HEK293 (cell line): ENCODE measurements around the gene NINL.

Experiments used
- CTCF ChIA-PET: fragments of 350-600 bp; formaldehyde crosslinking; extraction: SDS; loops from one replicate; lab custom pipeline; 2021; ENCODE audit warnings: antibody characterized with exemption; lab: Yijun Ruan, JAX
- POLR2A ChIA-PET: fragments of 300-600 bp; formaldehyde crosslinking; extraction: SDS; loops from one replicate; lab custom pipeline; 2020; ENCODE audit warnings: antibody characterized with exemption, inconsistent platforms; lab: Yijun Ruan, JAX
- H3K27ac ChIP-seq: fragments of 200-500 bp; sonication (Bioruptor generic); 2 replicates; pipeline ENCODE4 v1.5.1; 2014; ENCODE audit warnings: low read depth, low read length, control low read depth, inconsistent platforms; ENCODE audit errors: extremely low read depth
- H3K36me3 ChIP-seq, 2 experiments: fragments of 200-500 bp in 1 of 2; sonication (Bioruptor generic) in 1 of 2; 1 replicate in 1 of 2; 2 replicates in 1 of 2; pipeline ENCODE4 v1.5.1; 2014 to 2017; ENCODE audit warnings: inconsistent platforms in 2 of 2, low read length in 2 of 2; ENCODE audit not compliant: control insufficient read depth in 2 of 2, insufficient read depth in 1 of 2
- H3K4me1 ChIP-seq: fragments of 200-500 bp; sonication (Bioruptor generic); 2 replicates; pipeline ENCODE4 v1.5.1; 2014; ENCODE audit warnings: mild to moderate bottlenecking, low read length, inconsistent platforms; ENCODE audit not compliant: control insufficient read depth, insufficient read depth
- H3K4me3 ChIP-seq: 2 replicates; pipeline ENCODE4 v1.5.1; 2011; ENCODE audit warnings: low read depth, mild to moderate bottlenecking, control low read depth, low read length, moderate library complexity
- H3K9me3 ChIP-seq: fragments of 200-500 bp; sonication (Bioruptor generic); 2 replicates; pipeline ENCODE4 v1.5.1; 2014; ENCODE audit warnings: low read depth, low read length, inconsistent platforms; ENCODE audit not compliant: control insufficient read depth, insufficient read depth
- HIC1 ChIP-seq: fragments of 450-650 bp; formaldehyde crosslinking; IDR thresholded peaks from 2 replicates; pipeline ENCODE4 v1.5.1; 2016; ENCODE audit warnings: missing biosample characterization, missing genetic modification characterization
- REST ChIP-seq: fragments of 450-650 bp; formaldehyde crosslinking; IDR thresholded peaks from 2 replicates; pipeline ENCODE4 v1.5.1; 2016; ENCODE audit warnings: missing biosample characterization, missing genetic modification characterization
- ZBTB6 ChIP-seq: fragments of 450-650 bp; formaldehyde crosslinking; IDR thresholded peaks from 2 replicates; pipeline ENCODE4 v1.5.1; 2017; ENCODE audit warnings: missing biosample characterization, missing genetic modification characterization
- ZFP41 ChIP-seq: fragments of 450-650 bp; formaldehyde crosslinking; IDR thresholded peaks from 2 replicates; pipeline ENCODE4 v1.5.1; 2016; ENCODE audit warnings: missing biosample characterization, missing genetic modification characterization, borderline replicate concordance
- ZNF10 ChIP-seq: fragments of 450-650 bp; formaldehyde crosslinking; IDR thresholded peaks from 2 replicates; pipeline ENCODE4 v1.5.1; 2017; ENCODE audit warnings: missing biosample characterization, missing genetic modification characterization
- ZNF114 ChIP-seq: fragments of 450-650 bp; formaldehyde crosslinking; IDR thresholded peaks from 2 replicates; pipeline ENCODE4 v1.5.0; 2017; ENCODE audit warnings: missing biosample characterization, missing genetic modification characterization
- ZNF133 ChIP-seq: fragments of 450-650 bp; formaldehyde crosslinking; IDR thresholded peaks from 2 replicates; pipeline ENCODE4 v1.5.1; 2016; ENCODE audit warnings: missing biosample characterization, missing genetic modification characterization
- ZNF138 ChIP-seq: fragments of 450-650 bp; formaldehyde crosslinking; IDR thresholded peaks from 2 replicates; pipeline ENCODE4 v1.5.1; 2016; ENCODE audit warnings: missing biosample characterization, missing genetic modification characterization, borderline replicate concordance
- ZNF184 ChIP-seq: fragments of 450-650 bp; IDR thresholded peaks from 2 replicates; pipeline ENCODE4 v1.5.1; 2018; ENCODE audit warnings: missing biosample characterization, mild to moderate bottlenecking, missing genetic modification characterization
- ZNF19 ChIP-seq: fragments of 450-650 bp; formaldehyde crosslinking; IDR thresholded peaks from 2 replicates; pipeline ENCODE4; 2016; ENCODE audit warnings: missing biosample characterization, missing genetic modification characterization, low read depth
- ZNF214 ChIP-seq: fragments of 450-650 bp; formaldehyde crosslinking; IDR thresholded peaks from 2 replicates; pipeline ENCODE4 v1.5.1; 2017; ENCODE audit warnings: missing biosample characterization, mild to moderate bottlenecking, missing genetic modification characterization, borderline replicate concordance
- ZNF292 ChIP-seq: fragments of 450-650 bp; formaldehyde crosslinking; IDR thresholded peaks from 2 replicates; pipeline ENCODE4 v1.5.1; 2016; ENCODE audit warnings: low read depth, missing biosample characterization, missing genetic modification characterization, borderline replicate concordance
- ZNF341 ChIP-seq: fragments of 450-650 bp; formaldehyde crosslinking; IDR thresholded peaks from 2 replicates; pipeline ENCODE4; 2016; ENCODE audit warnings: low read depth, missing biosample characterization, missing genetic modification characterization
- ZNF354C ChIP-seq: fragments of 450-650 bp; formaldehyde crosslinking; IDR thresholded peaks from 2 replicates; pipeline ENCODE4 v1.5.1; 2016; ENCODE audit warnings: missing biosample characterization, missing genetic modification characterization, low read depth, borderline replicate concordance
- ZNF398 ChIP-seq: fragments of 450-650 bp; formaldehyde crosslinking; IDR thresholded peaks from 2 replicates; pipeline ENCODE4 v1.5.1; 2017; ENCODE audit warnings: missing biosample characterization, missing genetic modification characterization
- ZNF571 ChIP-seq: fragments of 450-650 bp; formaldehyde crosslinking; IDR thresholded peaks from 2 replicates; pipeline ENCODE4 v1.5.0; 2017; ENCODE audit warnings: missing biosample characterization, missing genetic modification characterization
- ZNF626 ChIP-seq: fragments of 450-650 bp; sonication (Bioruptor Pico); formaldehyde crosslinking; IDR thresholded peaks from 2 replicates; pipeline ENCODE4 v1.5.1; 2018; ENCODE audit warnings: missing biosample characterization, missing genetic modification characterization, inconsistent platforms
- ZNF704 ChIP-seq: fragments of 450-650 bp; formaldehyde crosslinking; IDR thresholded peaks from 2 replicates; pipeline ENCODE4 v1.5.1; 2016; ENCODE audit warnings: missing biosample characterization, missing genetic modification characterization
- ZNF768 ChIP-seq: fragments of 450-650 bp; formaldehyde crosslinking; IDR thresholded peaks from 2 replicates; pipeline ENCODE4 v1.5.1; 2018; ENCODE audit warnings: missing biosample characterization, mild to moderate bottlenecking, missing genetic modification characterization
- ZNF777 ChIP-seq: fragments of 450-650 bp; formaldehyde crosslinking; IDR thresholded peaks from 2 replicates; pipeline ENCODE4 v1.5.1; 2017; ENCODE audit warnings: missing biosample characterization, missing genetic modification characterization, borderline replicate concordance
- ZNF791 ChIP-seq: fragments of 450-650 bp; formaldehyde crosslinking; IDR thresholded peaks from 2 replicates; pipeline ENCODE4 v1.5.1; 2016; ENCODE audit warnings: missing biosample characterization, missing genetic modification characterization

The NINL gene

GRCh38 chr20:25514747-25515340, 70.5 kb downstream of the NINL start (continued):
- TF ChIP-seq ZNF704 (tag by site-specific recombination): no peak
- no peak for TF ChIP-seq ZNF791 (tag by site-specific recombination)
- no peak for TF ChIP-seq REST (tag by site-specific recombination)
- no peak for TF ChIP-seq ZNF19 (tag by site-specific recombination)
- TF ChIP-seq ZNF398: no peak
- no peak for TF ChIP-seq ZNF214 (tag by site-specific recombination)

- CTCF ChIA-PET: no interaction called here
- H3K27ac ChIP-seq: no peak overlapping the region
- no peak for TF ChIP-seq ZNF114 (tag by site-specific recombination)
- no peak for TF ChIP-seq ZNF133
- TF ChIP-seq ZNF768: no peak
- TF ChIP-seq ZNF10 (tag by site-specific recombination): no peak
- no peak for TF ChIP-seq ZNF138 (tag by site-specific recombination)
- TF ChIP-seq ZFP41 (tag by site-specific recombination): no peak
- no peak for TF ChIP-seq ZNF571 (tag by site-specific recombination)
- TF ChIP-seq ZNF292 (tag by site-specific recombination): no peak
- no peak for TF ChIP-seq ZBTB6 (tag by site-specific recombination)
- TF ChIP-seq ZNF184 (tag by site-specific recombination): no peak
- no peak for TF ChIP-seq ZNF626 (tag by site-specific recombination)
- TF ChIP-seq REST (tag by site-specific recombination): no peak
- TF ChIP-seq ZNF777 (tag by site-specific recombination): no peak
- no peak for TF ChIP-seq ZNF354C (tag by site-specific recombination)
- TF ChIP-seq HIC1 (tag by site-specific recombination): no peak
- no peak for TF ChIP-seq ZNF341 (tag by site-specific recombination)
- H3K9me3 ChIP-seq: no peaks in the 10 kb centered on the region
- POLR2A ChIA-PET: no interaction called here
- peaks cover 0 to 86% of the 10 kb centered on the region in 2 experiments; a peak in 2 of 3 replicates for H3K36me3 ChIP-seq
- no peaks in the 10 kb centered on the region for H3K4me1 ChIP-seq
- H3K4me3 ChIP-seq: no peak overlapping the region
These were observed 71.1 kb downstream of the NINL start for GRCh38 chr20:25514195-25514594.
